SKM-1 treated with dmso at 0.1 percent for 144 hours (cell line): ENCODE data around the gene FAM20C.

Experiments used
- DNase-seq: peaks from one replicate; lab custom pipeline; 2025; ENCODE audit not compliant: unreplicated experiment; lab: John Stamatoyannopoulos, UW

The FAM20C gene

GRCh38 chr7:191981-192649 is at the start of gene FAM20C:
Gene FAM20C, plus strand, starts transcription at chr7:192571. Its CDS starts 629 bp downstream, at chr7:193200.
- DNase-seq: peak; percentile 64

DNA sequence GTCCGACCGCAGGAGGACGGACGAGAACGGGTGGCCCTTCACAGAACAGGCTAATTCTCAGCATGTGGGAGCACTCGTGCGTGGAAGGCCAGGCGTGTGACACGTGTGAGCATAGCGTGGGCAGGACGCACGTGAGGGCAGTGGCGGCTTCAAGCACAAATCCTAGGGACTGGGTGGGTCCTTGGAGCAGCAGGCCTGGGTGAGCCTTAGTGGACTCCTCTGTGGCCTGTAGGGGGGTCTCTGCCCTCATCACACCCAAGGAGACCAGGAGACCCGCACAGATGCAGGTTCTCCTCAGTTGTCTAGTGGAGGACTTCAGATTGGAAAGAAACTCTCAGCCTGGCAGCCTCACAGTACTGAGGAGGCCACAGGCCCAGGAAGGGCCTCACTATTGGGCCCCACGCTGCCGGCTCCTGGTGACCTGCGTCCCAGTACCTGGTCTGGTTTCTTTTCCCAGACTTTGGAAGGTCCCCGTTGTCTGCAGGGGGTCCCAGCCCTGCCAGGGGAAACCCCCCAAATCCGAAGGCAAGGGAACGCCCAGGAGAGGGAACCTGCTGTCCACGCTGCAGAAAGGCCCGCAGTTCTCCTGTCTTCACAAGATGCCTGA is 49.1 kb upstream of the FAM20C start:
- DNase-seq: no peak

GRCh38 chr7:143811-144453 is 48.4 kb upstream of the FAM20C start:
- DNase-seq: no peak

DNA sequence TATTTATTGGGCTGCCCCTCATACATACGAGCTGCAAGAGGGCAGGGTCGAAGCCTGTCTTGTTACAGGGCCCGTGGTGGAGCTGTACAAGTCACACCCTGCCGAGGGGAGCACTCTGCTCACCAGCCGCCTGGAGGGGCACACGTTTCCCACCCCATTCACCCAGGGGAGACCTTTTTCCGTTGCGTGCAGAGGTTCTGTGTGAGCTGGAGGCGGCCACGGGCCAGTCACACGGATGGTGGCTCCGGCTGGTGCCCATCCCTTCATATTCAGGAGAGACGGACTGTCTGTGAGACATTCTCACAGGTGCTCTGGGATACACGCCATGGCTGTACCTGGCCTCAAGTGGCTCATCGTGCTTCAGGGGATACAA is 47.9 kb upstream of the FAM20C start:
- no peak for DNase-seq

- no peak for DNase-seq
Measured at GRCh38 chr7:145863-146262, 46.5 kb upstream of the FAM20C start.

DNA sequence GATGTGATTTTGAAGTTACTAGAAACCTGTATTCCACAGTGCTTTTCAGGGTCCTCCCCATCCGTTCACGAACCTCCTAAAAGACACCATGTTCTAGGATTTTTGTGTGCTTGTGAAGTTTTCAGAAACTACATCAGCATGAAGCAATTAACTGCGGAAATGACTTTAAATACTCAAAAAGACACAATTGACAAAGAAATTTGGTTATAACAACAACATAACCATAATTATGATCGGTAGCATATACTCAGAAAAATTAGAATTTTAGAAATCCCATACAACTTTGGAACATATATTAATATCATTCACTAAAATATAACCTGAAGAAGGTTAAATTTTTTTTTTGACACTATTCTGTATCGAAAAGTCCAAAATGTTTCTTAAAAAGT is 43.8 kb upstream of the FAM20C start:
- DNase-seq: no peak

- DNase-seq: peak; percentile 98
Measured at GRCh38 chr7:148932-149790, 43.2 kb upstream of the FAM20C start.

GRCh38 chr7:149791-150636 is 42.4 kb upstream of the FAM20C start:
- peak; percentile 34 for DNase-seq

DNA sequence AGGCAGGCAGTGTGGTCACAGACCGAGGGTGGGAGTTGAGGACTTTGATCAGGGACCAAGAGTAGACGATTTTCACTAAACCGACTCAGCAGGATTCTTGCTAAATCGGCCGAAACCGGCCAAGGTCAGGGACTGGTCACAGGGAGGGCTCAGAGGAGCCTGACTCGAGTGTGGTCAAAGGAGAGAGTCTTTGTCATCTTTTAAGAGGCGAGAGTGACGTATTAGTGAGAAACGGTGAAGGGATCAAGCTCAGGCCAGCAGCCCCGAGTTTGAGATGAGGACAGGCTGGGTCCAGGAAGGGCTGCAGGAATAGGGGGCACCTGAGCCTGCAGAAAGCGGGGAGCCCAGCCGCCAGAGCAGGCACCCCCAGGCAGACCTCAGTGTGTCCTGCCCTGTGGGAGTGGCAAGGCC is 41.6 kb upstream of the FAM20C start:
- DNase-seq: peak; percentile 30

- DNase-seq: no peak
Measured at GRCh38 chr7:151346-152050, 40.9 kb upstream of the FAM20C start.

GRCh38 chr7:152702-153391 is 39.5 kb upstream of the FAM20C start:
- no peak for DNase-seq

DNA sequence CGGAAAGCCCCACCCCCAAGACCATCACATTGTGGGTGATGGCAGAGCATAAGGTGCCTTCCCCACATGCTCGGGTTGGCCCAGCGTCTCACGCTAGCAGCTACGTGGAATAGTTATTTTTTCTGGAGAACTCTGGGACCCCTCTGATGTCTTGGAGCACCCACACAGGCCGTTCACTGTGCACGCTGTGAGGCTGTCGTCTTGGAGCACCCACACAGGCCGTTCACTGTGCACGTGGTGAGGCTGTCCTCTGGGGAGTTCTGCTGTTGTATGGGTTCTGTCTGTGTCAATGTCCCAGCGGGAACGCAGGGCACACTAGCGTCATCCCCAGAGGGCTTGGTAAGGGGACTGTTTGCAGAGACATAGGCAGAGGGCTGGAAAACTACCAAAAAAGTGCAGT is 38.8 kb upstream of the FAM20C start:
- no peak for DNase-seq

- no peak for DNase-seq
Measured at GRCh38 chr7:154096-154799, 38.1 kb upstream of the FAM20C start.

DNA sequence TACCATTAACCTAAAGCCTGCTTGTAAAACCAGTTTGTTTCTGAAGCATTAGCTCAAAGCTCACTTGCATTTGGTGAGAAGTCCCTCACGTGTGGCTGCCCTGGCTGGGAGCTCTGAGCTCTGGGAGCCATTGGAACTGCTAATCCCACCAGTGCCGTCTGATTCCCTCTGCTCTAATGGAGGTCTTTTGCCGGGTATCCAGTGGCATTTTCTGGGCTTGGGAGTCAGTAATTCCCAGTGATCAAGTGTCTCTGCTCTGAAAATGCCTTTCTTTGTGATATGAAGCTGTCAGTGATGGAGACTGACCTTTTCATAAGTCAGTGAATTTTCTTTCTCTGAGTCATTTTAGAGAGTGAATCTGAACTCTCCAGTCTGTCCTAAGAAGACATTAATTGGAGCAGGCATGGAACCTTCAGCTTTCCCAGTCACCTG is 36.9 kb upstream of the FAM20C start:
- no peak for DNase-seq

DNA sequence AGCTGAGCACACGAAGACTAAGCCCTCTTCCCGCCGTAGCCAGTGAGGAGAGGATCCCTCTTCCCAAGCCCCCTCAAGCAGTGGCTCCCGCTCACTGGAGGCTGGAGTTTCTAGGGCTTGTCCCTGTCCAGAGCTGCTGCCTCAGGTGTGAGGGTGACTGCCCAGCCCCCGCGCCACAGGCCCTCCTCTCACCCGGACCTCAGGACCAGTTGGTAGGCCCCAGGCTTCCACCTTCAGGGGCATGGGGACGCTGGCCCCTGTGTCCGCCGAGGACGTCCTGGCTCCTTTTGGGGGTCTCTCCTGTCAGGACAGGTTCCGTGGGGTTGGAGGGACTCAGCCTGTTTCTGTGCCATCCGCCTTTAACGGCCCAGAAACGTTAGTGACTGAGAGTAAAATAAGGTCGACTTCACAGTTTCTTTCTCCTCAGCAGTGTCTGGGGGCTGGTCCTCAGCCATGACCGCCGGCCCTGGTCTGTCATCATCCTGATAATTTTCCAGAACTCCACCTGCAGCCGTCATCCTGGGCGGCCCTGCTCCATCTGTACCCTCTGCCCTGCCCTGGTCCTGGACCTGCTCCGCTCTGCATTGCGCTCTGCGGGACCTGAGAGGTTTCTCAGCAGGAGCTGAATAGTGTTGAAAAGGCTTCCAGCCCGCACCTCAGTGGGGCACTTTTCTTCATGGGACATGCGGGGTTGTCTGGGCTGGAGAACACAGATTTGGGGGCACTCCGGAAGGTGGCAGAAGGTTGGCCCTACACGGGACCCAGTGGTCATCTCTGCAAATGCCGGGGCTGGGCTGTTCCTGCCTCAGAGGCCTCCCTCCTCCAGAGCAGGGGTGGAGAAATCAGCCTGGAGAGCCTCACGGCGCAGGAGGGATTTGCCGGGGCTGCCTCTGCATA is 36.0 kb upstream of the FAM20C start:
- DNase-seq: no peak

DNA sequence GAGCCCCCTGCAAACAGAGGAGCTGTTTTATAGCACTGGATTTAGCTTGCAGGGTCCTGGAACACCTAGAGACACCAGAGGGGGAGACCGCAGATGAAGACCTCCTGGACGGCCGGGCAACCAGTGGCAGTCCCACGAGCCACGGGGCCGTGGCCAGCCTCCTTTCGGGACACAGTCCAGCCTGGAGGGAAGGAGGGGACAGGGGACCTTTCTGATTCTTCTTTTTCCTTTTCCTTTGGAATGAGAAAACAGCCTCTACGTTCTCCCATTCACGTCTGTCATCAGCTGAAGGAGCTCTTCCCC is 35.4 kb upstream of the FAM20C start:
- DNase-seq: no peak

DNA sequence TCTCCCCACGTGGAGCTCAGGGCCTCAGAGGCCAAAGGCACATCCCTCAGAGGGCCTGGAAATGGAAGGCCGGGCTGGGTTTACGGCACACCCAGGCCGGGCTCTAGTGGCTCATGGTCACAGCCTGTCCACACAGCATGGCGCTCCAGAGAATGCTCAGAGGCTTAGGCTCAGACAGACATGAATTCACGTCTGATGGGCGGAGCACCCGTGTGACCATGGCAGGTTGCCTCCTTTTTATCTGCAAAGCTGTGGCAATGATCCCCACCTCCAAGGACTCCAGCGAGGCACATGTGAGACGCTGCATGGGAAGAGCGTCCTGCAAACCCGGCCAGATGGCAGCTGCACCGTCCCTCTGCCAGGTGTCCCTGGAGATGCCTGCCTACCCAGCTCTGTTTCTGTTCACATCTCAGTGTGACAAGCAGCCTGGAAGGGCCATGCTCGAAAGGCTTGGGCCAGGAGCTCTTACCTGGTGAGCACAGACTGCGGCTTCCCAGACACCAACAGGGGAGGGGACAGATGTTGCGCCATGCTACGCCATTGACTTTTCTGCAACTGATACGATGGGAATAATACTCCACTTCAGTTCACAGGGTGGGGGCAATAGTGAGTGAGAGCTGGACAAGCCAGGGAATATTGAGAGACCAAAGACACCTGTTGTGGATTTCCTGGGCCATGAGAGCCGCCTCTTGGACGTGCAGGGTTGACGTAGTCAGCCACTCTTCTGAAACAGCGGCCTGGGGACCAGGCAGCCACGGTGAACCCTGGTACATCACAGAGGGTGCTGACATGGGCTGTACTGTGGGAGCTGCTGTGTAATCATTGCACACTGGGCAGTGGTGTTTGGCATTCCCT is 34.4 kb upstream of the FAM20C start:
- no peak for DNase-seq
